ENCODE data around the gene PRKAG2. TPM values are rescaled to one million over a fixed set of nuclear protein-coding genes. Genes with fewer than 3 reads are reported as not detected.

Gene PRKAG2
- total and polyA plus RNA-seq, 2 of the 8 experiments (the other 6 are each of a cell fraction or from before 2014, with no cell fraction given), result 7.5 to 18.1 TPM

- peak; percentile 45 for TF ChIP-seq SUZ12 (IDR thresholded peaks at IDR 0.05; ENCODE audit: low read length)
- peak; percentile 66; the same call in 1 of the 2 replicates for TF ChIP-seq EGR1 (IDR thresholded peaks at IDR 0.05; ENCODE audit: borderline replicate concordance, low read depth, low read length)
- TF ChIP-seq YY1 (IDR thresholded peaks at IDR 0.05; ENCODE audit: low read depth, low read length), result no peak
- no peak for TF ChIP-seq ZNF274 (IDR thresholded peaks at IDR 0.05; ENCODE audit: borderline replicate concordance, extremely low read depth, low read length)
- no peak for TF ChIP-seq BCL11A (IDR thresholded peaks at IDR 0.05; ENCODE audit: low read depth in 2 of 2, low read length in 2 of 2)
- TF ChIP-seq TAF1 (IDR thresholded peaks at IDR 0.05; ENCODE audit: low read depth, low read length), result no peak
These were observed at the start of gene PRKAG2 (continued) for GRCh38 chr7:151876899-151877777.

Measured in H1 (cell line).